DMS153 treated with DMSO at 0.1 percent for 48 hours (cell line): Measurements from ENCODE around the gene LHPP.
A peak's percentile ranks its signal among the peaks of the same experiment; 100 is the strongest.
"Not testable (repeated sequence)": the region's sequence is repeated elsewhere in the genome, so short reads cannot be mapped to it uniquely, and the experiment has no call there.

Experiments used
- DNase-seq: peaks from one replicate; lab custom pipeline; 2025; ENCODE audit not compliant: unreplicated experiment; lab: John Stamatoyannopoulos, UW

The LHPP gene

GRCh38 chr10:124604214-124605000 is 142.8 kb downstream of the LHPP start:
- DNase-seq, result no peak

- no peak for DNase-seq
These were observed 143.4 kb downstream of the LHPP start for GRCh38 chr10:124605001-124605370.

GRCh38 chr10:124605481-124605855 is 143.8 kb downstream of the LHPP start:
- no peak for DNase-seq

- no peak for DNase-seq
These were observed 144.5 kb downstream of the LHPP start for GRCh38 chr10:124605856-124606812.

- no peak for DNase-seq
These were observed 145.2 kb downstream of the LHPP start for GRCh38 chr10:124606822-124607221.

GRCh38 chr10:124607693-124608092 is 146.1 kb downstream of the LHPP start:
- no peak for DNase-seq

- DNase-seq, result no peak
These were observed 146.6 kb downstream of the LHPP start for GRCh38 chr10:124608093-124608721.

- DNase-seq, result no peak
These were observed 148.1 kb downstream of the LHPP start for GRCh38 chr10:124609698-124610097.

GRCh38 chr10:124610186-124610585 is 148.6 kb downstream of the LHPP start:
- not testable (repeated sequence) for DNase-seq

GRCh38 chr10:124610851-124611250 is 149.2 kb downstream of the LHPP start:
- DNase-seq, result not testable (repeated sequence)

- no peak for DNase-seq
These were observed 150.1 kb downstream of the LHPP start for GRCh38 chr10:124611738-124612137.

GRCh38 chr10:124612611-124613498 is 151.2 kb downstream of the LHPP start:
- no peak for DNase-seq

- DNase-seq, result no peak
These were observed 152.5 kb downstream of the LHPP start for GRCh38 chr10:124614003-124614659.

GRCh38 chr10:124615259-124615658 is 153.6 kb downstream of the LHPP start:
- DNase-seq, result no peak

GRCh38 chr10:124616040-124616835 is 154.6 kb downstream of the LHPP start:
- no peak for DNase-seq

- DNase-seq, result no peak
These were observed 155.2 kb downstream of the LHPP start for GRCh38 chr10:124616836-124617130.

- DNase-seq, result no peak
These were observed 156.9 kb downstream of the LHPP start for GRCh38 chr10:124618470-124619073.

- DNase-seq, result peak; percentile 60
These were observed 157.6 kb downstream of the LHPP start for GRCh38 chr10:124619195-124619594.
